H9 (cell line): ENCODE results near the gene ARHGAP26. TPM values are rescaled to one million over a fixed set of nuclear protein-coding genes. Genes with fewer than 3 reads are reported as not detected.
A peak's percentile ranks its signal among the peaks of the same experiment; 100 is the strongest.

Source experiments
- DNase-seq: peaks from one replicate; pipeline ENCODE4 v3.0.0-alpha.2; 2017
- H2AFZ ChIP-seq: one replicate; pipeline ENCODE4 v1.6.1; 2013; ENCODE audit warnings: mild to moderate bottlenecking, low read length, control low read depth, moderate library complexity
- H2AK5ac ChIP-seq: 2 replicates; pipeline ENCODE4 v1.6.1; 2013; ENCODE audit warnings: low read length, control low read depth, mixed read lengths; ENCODE audit not compliant: insufficient read length
- H2BK120ac ChIP-seq: one replicate; pipeline ENCODE4 v1.6.1; 2013; ENCODE audit warnings: low read depth, mild to moderate bottlenecking, low read length, control low read depth, inconsistent platforms; ENCODE audit not compliant: poor library complexity, severe bottlenecking
- H2BK12ac ChIP-seq: 2 replicates; pipeline ENCODE4 v1.6.1; 2013; ENCODE audit warnings: low read length, control low read depth, mixed read lengths, low read depth; ENCODE audit not compliant: insufficient read length
- H2BK15ac ChIP-seq: 2 replicates; pipeline ENCODE4 v1.6.1; 2013; ENCODE audit warnings: low read depth, low read length, control low read depth
- H2BK20ac ChIP-seq: one replicate; pipeline ENCODE4 v1.6.1; 2013; ENCODE audit warnings: low read depth, mild to moderate bottlenecking, low read length, control low read depth, inconsistent platforms; ENCODE audit not compliant: poor library complexity, severe bottlenecking
- H2BK5ac ChIP-seq: 2 replicates; pipeline ENCODE4 v1.6.1; 2013; ENCODE audit warnings: low read length, control low read depth, mixed read lengths; ENCODE audit not compliant: insufficient read length
- H3K14ac ChIP-seq: 2 replicates; pipeline ENCODE4 v1.6.1; 2013; ENCODE audit warnings: low read length, control low read depth; ENCODE audit not compliant: insufficient read depth
- H3K18ac ChIP-seq: 2 replicates; pipeline ENCODE4 v1.6.1; 2013; ENCODE audit warnings: low read depth, mild to moderate bottlenecking, mixed read lengths, low read length, control low read depth; ENCODE audit not compliant: insufficient read length
- H3K23ac ChIP-seq: 2 replicates; pipeline ENCODE4 v1.6.1; 2013; ENCODE audit warnings: low read length, control low read depth, mixed read lengths, low read depth; ENCODE audit not compliant: insufficient read length
- H3K23me2 ChIP-seq: 2 replicates; pipeline ENCODE4 v1.6.1; 2013; ENCODE audit warnings: low read depth, mild to moderate bottlenecking, mixed read lengths, low read length, control low read depth; ENCODE audit not compliant: insufficient read length, poor library complexity, severe bottlenecking
- H3K27ac ChIP-seq: 2 replicates; pipeline ENCODE4 v1.5.1; 2013; ENCODE audit warnings: low read length, control low read depth, mixed read lengths, low read depth; ENCODE audit not compliant: insufficient read length
- H3K27me3 ChIP-seq: 2 replicates; pipeline ENCODE4 v1.6.1; 2013; ENCODE audit warnings: low read length, control low read depth, inconsistent platforms; ENCODE audit not compliant: insufficient read depth
- H3K4ac ChIP-seq: 2 replicates; pipeline ENCODE4 v1.6.1; 2013; ENCODE audit warnings: low read depth, mild to moderate bottlenecking, control low read depth, inconsistent platforms, low read length, moderate library complexity
- H3K4me1 ChIP-seq: 2 replicates; pipeline ENCODE4 v1.6.1; 2013; ENCODE audit warnings: low read length, control low read depth, inconsistent platforms; ENCODE audit not compliant: insufficient read depth
- H3K4me2 ChIP-seq: 2 replicates; pipeline ENCODE4 v1.6.1; 2013; ENCODE audit warnings: low read length, control low read depth, mixed read lengths; ENCODE audit not compliant: insufficient read length, insufficient read depth
- H3K56ac ChIP-seq: 2 replicates; pipeline ENCODE4 v1.6.1; 2013; ENCODE audit warnings: low read depth, mild to moderate bottlenecking, mixed read lengths, low read length, control low read depth; ENCODE audit not compliant: insufficient read length
- H3K79me1 ChIP-seq: 2 replicates; pipeline ENCODE4 v1.6.1; 2013; ENCODE audit warnings: low read depth, mild to moderate bottlenecking, moderate library complexity, low read length, control low read depth, inconsistent platforms; ENCODE audit not compliant: insufficient read depth, poor library complexity, severe bottlenecking
- H3K79me2 ChIP-seq: 2 replicates; pipeline ENCODE4 v1.6.1; 2013; ENCODE audit warnings: low read length, control low read depth, inconsistent platforms; ENCODE audit not compliant: insufficient read depth
- H3K9ac ChIP-seq: 2 replicates; pipeline ENCODE4 v1.6.1; 2013; ENCODE audit warnings: low read length, control low read depth, mixed read lengths; ENCODE audit not compliant: insufficient read length; ENCODE audit errors: extremely low read depth
- H3K9me3 ChIP-seq: one replicate; pipeline ENCODE4 v1.6.1; 2013; ENCODE audit warnings: low read depth, low read length, inconsistent platforms; ENCODE audit not compliant: control insufficient read depth
- H3T11ph ChIP-seq: one replicate; pipeline ENCODE4 v1.6.1; 2013; ENCODE audit warnings: mild to moderate bottlenecking, low read length, control low read depth, inconsistent platforms
- H4K20me1 ChIP-seq: one replicate; pipeline ENCODE4 v1.6.1; 2013; ENCODE audit not compliant: control insufficient read depth, insufficient read length, insufficient read depth
- H4K5ac ChIP-seq: 2 replicates; pipeline ENCODE4 v1.6.1; 2013; ENCODE audit warnings: low read depth, mild to moderate bottlenecking, mixed read lengths, low read length, control low read depth; ENCODE audit not compliant: insufficient read length
- H4K8ac ChIP-seq: replicated peaks from 2 replicates; pipeline ENCODE4 v1.6.1; 2013; ENCODE audit warnings: low read length, control low read depth, mixed read lengths, low read depth; ENCODE audit not compliant: insufficient read length
- H4K91ac ChIP-seq: 2 replicates; pipeline ENCODE4 v1.6.1; 2013; ENCODE audit warnings: low read depth, mild to moderate bottlenecking, moderate library complexity, mixed read lengths, low read length, control low read depth; ENCODE audit not compliant: insufficient read length
- H3K27ac Mint-ChIP-seq, 3 experiments: 2 replicates in 2 of 3; 3 replicates in 1 of 3; pipeline ENCODE4 v1.8.0; 2020 to 2021; ENCODE audit warnings: mixed read lengths in 3 of 3, mild to moderate bottlenecking in 1 of 3, moderate library complexity in 1 of 3
- H3K27me3 Mint-ChIP-seq: 2 replicates; pipeline ENCODE4 v1.8.0; 2021; ENCODE audit warnings: low read depth, mild to moderate bottlenecking, moderate library complexity, mixed read lengths
- H3K36me3 Mint-ChIP-seq, 3 experiments: 2 replicates in 2 of 3; 3 replicates in 1 of 3; pipeline ENCODE4 v1.8.0; 2020 to 2021; ENCODE audit warnings: low read depth in 3 of 3, mixed read lengths in 3 of 3; ENCODE audit not compliant: insufficient read depth in 1 of 3
- H3K4me1 Mint-ChIP-seq, 2 experiments: 2 replicates each; pipeline ENCODE4 v1.8.0; 2020; ENCODE audit warnings: mixed read lengths in 2 of 2
- H3K4me3 Mint-ChIP-seq, 2 experiments: 2 replicates in 1 of 2; 3 replicates in 1 of 2; pipeline ENCODE4 v1.8.0; 2020 to 2021; ENCODE audit warnings: mild to moderate bottlenecking in 2 of 2, mixed read lengths in 2 of 2, moderate library complexity in 1 of 2
- H3K9me3 Mint-ChIP-seq, 2 experiments: 2 replicates in 1 of 2; 3 replicates in 1 of 2; pipeline ENCODE4 v1.8.0; 2020; ENCODE audit warnings: mild to moderate bottlenecking in 2 of 2, mixed read lengths in 2 of 2, moderate library complexity in 1 of 2
- WGBS: extraction: QIAGEN DNeasy Blood & Tissue Kit; methylation state at CpG from one replicate; pipeline ENCODE4 v1.1.7; 2013; ENCODE audit warnings: missing lambda C conversion rate, low lambda C conversion rate, mixed read lengths; ENCODE audit not compliant: insufficient read length; ENCODE audit errors: extremely low coverage; 5-methylcytosine and 5-hydroxymethylcytosine counted together
- total RNA-seq: library from RNA; stranded (reverse); gene quantifications from 2 replicates; pipeline ENCODE4 v1.2.1, GENCODE V29; 2021
- TF ChIP-seq, protein P1 (sequence below): fragments of 200-600 bp; sonication (generic); conservative IDR thresholded peaks from 3 replicates; pipeline ENCODE4 v1.8.0; 2021; ENCODE audit warnings: antibody characterized with exemption, mild to moderate bottlenecking

ARHGAP26 gene
- total RNA-seq, 1 experiment from 2014 or later = 13.8 TPM

DNA sequence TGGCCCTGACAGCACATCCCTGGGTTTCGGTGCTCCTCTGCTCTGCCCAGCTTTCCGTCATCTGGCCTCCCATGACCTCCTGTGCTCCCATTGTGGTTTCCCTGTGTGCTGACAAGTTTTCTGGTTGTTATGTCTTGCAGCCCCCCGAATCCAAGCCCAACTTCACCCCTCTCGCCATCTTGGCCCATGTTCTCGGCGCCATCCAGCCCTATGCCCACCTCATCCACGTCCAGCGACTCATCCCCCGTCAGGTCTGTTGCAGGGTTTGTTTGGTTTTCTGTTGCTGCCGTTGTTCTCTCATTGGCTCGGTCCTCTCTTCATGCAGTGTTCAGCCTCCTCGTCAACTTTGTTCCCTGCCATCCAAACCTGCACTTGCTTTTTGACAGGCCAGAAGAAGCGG, 436.9 kb downstream of the ARHGAP26 start:
- Histone ChIP-seq H4K8ac (no peak overlapping the region), H3K56ac (no peak overlapping the region), H3K4ac (no peak overlapping the region), H3K4me2 (no peak overlapping the region), H3K23ac (no peak overlapping the region), H2BK120ac (no peak overlapping the region), H3K79me2 (no peaks in the 10 kb centered on the region), H3K27ac (no peak overlapping the region), H3K18ac (no peak overlapping the region), H3K14ac (no peak overlapping the region), H2BK5ac (no peak overlapping the region), H3T11ph (no peak overlapping the region), H2BK15ac (no peak overlapping the region), H3K9me3 (no peaks in the 10 kb centered on the region), H3K23me2 (no peaks in the 10 kb centered on the region), H4K91ac (no peak overlapping the region), H2BK12ac (no peak overlapping the region), H4K5ac (no peak overlapping the region), H2AK5ac (no peak overlapping the region), H3K4me1 (no peaks in the 10 kb centered on the region), H3K27me3 (no peaks in the 10 kb centered on the region), H2AFZ (no peak overlapping the region), H4K20me1 (no peaks in the 10 kb centered on the region), H3K79me1 (no peaks in the 10 kb centered on the region), H2BK20ac (no peak overlapping the region), H3K9ac (no peak overlapping the region)
- no CpG with 5 or more reads among the region's 13 CpGs for WGBS
- H3K36me3 Mint-ChIP-seq = peaks cover 5 to 10% (median 6%) of the 10 kb centered on the region in 3 experiments; a peak in 4 of 7 replicates
- no peaks in the 10 kb centered on the region; the same call in 1 of the 2 replicates for H3K27me3 Mint-ChIP-seq
- no peak for DNase-seq
- TF ChIP-seq, protein P1, sequence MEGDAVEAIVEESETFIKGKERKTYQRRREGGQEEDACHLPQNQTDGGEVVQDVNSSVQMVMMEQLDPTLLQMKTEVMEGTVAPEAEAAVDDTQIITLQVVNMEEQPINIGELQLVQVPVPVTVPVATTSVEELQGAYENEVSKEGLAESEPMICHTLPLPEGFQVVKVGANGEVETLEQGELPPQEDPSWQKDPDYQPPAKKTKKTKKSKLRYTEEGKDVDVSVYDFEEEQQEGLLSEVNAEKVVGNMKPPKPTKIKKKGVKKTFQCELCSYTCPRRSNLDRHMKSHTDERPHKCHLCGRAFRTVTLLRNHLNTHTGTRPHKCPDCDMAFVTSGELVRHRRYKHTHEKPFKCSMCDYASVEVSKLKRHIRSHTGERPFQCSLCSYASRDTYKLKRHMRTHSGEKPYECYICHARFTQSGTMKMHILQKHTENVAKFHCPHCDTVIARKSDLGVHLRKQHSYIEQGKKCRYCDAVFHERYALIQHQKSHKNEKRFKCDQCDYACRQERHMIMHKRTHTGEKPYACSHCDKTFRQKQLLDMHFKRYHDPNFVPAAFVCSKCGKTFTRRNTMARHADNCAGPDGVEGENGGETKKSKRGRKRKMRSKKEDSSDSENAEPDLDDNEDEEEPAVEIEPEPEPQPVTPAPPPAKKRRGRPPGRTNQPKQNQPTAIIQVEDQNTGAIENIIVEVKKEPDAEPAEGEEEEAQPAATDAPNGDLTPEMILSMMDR = no peak
- peaks cover 24 to 34% of the 10 kb centered on the region in 2 experiments for H3K4me1 Mint-ChIP-seq
- peak overlapping the region in 1 of 3 experiments; percentile 27; a peak in 1 of 7 replicates for H3K27ac Mint-ChIP-seq
- no peak overlapping the region for H3K4me3 Mint-ChIP-seq
- H3K9me3 Mint-ChIP-seq = peaks cover 0 to 5% of the 10 kb centered on the region in 2 experiments; a peak in 2 of 5 replicates
